ENCODE measurements around the gene LRIG3.

LRIG3 gene

DNA sequence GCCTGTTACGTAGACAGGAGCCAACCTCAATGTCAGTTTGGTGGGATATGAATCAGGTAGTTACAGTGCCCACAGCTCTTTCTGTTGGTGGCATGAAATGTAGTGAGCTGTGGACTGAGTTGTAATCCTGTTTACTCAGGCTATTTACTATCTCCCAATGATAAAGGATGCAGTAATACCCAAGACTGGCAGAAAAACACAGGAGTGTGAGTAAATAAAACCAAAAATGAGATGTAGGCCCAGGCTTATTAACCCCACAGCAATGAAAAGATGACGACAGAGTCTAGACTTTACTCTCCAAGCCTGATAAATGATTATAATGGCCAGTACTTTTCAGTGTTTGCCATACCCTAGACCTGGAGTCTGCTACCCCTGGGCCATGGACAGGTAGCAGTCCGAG, 22.8 kb upstream of the LRIG3 start:
- no peak for TF ChIP-seq GATA1 (IDR thresholded peaks at IDR 0.05; ENCODE audit: low read depth, low read length)
- TF ChIP-seq POLR2A (IDR thresholded peaks at IDR 0.05; ENCODE audit: low read length): no peak
- no peak for DNase-seq

DNA sequence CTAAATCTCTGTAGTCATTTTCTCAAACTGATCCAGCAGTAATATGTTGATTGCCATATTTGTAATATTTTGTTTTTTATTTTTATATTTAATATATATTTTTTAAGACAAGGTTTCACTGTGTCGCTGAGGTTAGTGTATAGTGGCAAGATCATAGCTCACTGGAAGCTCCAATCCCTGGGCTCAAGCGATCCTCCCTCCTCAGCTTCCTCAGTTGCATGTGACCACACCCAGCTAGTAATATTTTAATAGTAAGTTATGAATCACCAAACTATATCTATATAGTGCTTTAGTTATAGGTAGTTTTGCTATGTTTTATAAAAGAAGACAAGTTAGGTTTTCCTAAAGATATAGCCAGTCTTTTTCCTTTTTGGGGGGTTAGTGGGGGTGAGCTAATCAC, 22.0 kb upstream of the LRIG3 start:
- TF ChIP-seq POLR2A (IDR thresholded peaks at IDR 0.05; ENCODE audit: low read length) (no peak), GATA1 (IDR thresholded peaks at IDR 0.05; ENCODE audit: low read depth, low read length) (no peak)
- DNase-seq: no peak

DNA sequence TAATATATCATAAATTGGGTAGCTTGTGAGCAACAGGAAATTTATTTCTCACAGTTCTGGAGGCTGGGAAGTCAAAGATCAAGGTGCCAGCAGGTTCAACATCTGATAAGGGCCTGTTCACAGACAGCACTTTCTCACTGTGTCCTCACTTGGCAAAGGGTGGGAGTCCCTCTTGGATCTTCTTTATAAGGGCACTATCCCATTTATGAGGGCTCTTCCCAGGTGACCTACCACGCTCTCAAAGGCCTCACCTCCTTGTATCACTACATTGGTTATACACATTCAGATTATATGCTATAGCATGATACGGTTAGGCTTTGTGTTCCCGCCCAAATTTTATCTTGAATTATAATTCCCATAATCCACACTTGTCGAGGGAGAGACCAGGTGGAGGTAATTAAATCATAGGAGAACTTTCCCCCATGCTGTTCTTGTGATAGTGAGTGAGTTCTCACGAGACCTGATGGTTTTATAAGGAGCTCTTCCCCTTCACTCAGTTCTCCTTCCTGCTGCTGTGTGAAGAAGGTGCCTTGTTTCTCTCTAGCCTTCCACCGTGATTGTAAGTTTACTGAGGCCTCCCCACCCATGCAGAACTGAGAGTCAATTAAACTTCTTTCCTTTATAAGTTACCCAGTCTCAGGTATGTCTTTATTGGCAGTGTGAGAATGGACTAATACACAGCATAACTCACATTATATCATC, 19.2 kb upstream of the LRIG3 start:
- DNase-seq: no peak
- TF ChIP-seq GATA1 (IDR thresholded peaks at IDR 0.05; ENCODE audit: low read depth, low read length): no peak
- TF ChIP-seq POLR2A (IDR thresholded peaks at IDR 0.05; ENCODE audit: low read length): no peak

DNA sequence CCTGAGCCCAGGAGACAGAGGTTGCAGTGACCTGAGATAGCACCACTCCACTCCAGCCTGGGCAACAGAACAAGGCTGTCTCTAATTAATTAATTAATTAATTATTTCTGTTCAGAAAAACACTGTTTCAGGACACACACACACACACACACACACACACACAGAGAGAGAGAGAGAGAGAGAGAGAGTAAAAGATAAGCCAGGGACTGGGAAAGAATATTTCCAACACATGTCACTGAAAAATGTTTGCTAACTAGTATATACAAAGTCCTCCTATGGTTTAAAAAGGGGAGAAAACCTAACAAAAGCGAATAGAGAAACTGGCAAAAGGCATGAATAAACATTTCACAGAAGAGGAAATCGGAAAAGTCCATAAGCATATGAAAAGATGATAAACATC, 18.1 kb upstream of the LRIG3 start:
- no peak for DNase-seq
- TF ChIP-seq POLR2A (IDR thresholded peaks at IDR 0.05; ENCODE audit: low read length) (no peak), GATA1 (IDR thresholded peaks at IDR 0.05; ENCODE audit: low read depth, low read length) (no peak)

DNA sequence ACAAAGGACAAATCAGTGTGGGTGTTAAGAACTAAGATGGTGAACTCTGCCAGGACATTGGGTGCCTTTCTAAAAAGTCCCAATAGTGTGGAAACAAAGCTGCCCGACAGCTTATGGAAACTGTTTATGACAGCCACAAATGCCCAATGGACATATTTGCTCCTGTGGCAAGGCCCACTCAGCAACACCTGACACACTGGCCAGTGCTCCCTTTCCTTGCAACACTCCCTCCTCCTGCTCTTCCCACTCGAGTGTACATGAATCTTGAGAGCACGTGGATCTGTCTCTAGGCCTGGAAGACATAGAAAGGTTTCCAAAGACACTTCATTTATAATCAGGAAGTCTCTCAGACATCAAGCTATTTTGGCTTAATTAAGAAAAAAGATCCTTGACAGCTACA, 14.2 kb upstream of the LRIG3 start:
- no peak for DNase-seq
- no peak for TF ChIP-seq POLR2A (IDR thresholded peaks at IDR 0.05; ENCODE audit: low read length)
- TF ChIP-seq GATA1 (IDR thresholded peaks at IDR 0.05; ENCODE audit: low read depth, low read length): no peak

DNA sequence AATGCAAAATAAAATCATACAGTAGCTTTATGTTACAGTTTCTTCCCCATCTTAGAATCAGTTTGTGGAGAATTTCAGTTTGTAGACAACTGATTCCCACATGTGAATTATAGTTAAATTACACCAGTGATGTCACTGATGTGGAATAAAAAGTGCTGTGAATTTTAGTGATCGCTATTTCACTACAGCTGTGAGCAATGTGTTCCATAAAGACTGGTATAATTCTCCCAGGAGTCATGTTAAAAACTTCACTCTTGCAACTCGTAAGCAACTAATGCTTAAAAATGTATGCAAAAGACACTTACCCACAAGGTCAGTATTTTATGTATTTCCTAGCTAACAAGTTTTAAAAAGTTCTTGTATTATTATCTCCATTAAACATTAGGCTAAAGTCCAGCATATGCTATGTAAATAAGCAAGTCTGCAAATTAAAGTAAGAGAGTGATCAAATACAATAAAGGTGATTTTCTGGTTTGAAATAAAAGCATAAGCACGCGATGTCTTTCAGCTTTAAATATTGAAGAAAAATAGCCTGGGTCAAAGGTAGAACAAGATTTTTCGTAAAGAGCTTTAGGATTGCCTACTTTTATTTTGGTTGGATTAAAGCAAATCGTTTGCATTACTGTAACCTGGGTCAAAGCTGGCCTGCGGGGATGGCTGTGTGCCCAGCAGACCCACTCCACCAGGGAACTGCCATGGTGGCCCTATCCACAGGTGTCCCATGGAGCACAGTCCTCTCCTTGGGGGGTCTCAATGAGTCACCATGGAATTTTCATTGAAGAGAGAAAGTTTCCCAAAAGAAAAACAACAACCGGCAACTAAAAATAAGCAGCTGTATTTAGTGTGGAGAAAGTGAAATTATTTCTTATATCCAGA, 12.7 kb upstream of the LRIG3 start:
- no peak for DNase-seq
- no peak for TF ChIP-seq POLR2A (IDR thresholded peaks at IDR 0.05; ENCODE audit: low read length)
- no peak for TF ChIP-seq GATA1 (IDR thresholded peaks at IDR 0.05; ENCODE audit: low read depth, low read length)

DNA sequence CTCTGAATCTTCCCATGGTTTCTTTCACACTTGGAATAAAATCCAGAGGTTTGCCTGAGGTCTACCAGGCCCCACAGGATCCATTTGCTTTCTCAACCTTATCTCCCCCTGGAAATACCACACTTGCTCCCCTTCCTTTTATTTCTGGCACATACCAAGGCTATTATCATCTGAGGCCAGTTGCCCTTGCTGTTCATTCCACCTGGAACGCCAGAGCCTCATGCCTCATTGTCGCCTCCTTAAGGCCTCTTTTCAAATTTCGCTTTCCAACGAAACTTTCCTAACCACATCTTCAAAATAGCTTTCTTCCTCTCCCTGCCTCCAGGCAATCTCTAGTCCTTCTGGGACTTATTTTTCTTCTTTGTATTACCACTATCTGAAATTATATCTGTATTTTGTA, 11.2 kb upstream of the LRIG3 start:
- no peak for TF ChIP-seq GATA1 (IDR thresholded peaks at IDR 0.05; ENCODE audit: low read depth, low read length)
- TF ChIP-seq POLR2A (IDR thresholded peaks at IDR 0.05; ENCODE audit: low read length): no peak

DNA sequence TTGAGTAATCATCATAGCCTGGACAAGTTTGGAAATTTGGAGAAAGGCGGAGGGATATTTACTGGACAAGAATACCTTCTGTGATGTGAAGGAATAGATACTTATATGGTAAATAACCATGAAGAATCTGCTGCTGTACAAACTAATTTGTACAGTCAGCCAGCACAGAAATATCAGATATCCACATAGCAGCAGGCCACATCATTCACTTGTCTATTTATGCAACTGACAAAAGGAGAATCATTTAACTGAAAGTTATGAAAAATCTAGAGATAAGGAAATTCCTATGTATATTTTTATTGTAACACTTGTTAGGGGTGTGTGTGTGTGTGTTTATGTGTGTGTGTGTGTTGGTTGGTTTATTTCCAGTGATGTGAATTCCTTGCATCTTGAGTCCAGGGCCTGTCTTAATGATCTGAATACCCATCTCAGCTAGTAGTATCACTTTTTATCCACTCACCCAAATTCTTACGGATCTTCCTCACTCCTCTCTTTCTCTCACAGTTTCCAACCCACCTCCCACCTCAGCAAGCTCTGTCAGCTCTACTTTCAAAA, 10.5 kb upstream of the LRIG3 start:
- no peak for DNase-seq
- TF ChIP-seq POLR2A (IDR thresholded peaks at IDR 0.05; ENCODE audit: low read length) (no peak), GATA1 (IDR thresholded peaks at IDR 0.05; ENCODE audit: low read depth, low read length) (no peak)

More for the DNA sequence above, 11.2 kb upstream of the LRIG3 start:
- no peak for DNase-seq

DNA sequence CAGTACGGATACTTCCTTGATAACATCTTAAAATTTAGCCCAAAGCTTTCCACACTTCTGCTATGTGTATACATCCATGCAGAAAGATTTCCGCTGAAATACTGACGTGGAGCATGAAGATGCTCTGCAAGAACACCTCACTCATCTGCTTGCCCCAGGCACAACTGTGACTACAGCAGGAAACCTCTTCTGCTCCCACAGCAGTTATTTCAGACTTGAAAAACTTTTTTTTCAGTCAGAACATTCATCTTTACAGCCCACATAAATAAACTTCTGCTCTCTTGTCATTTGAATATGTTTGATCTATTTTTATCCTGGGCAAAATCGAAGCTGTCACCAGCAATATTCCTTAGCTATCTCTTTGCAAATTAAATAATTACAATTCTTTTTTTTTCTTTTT, 6.8 kb upstream of the LRIG3 start:
- DNase-seq: no peak
- TF ChIP-seq POLR2A (IDR thresholded peaks at IDR 0.05; ENCODE audit: low read length) (no peak), GATA1 (IDR thresholded peaks at IDR 0.05; ENCODE audit: low read depth, low read length) (no peak)

DNA sequence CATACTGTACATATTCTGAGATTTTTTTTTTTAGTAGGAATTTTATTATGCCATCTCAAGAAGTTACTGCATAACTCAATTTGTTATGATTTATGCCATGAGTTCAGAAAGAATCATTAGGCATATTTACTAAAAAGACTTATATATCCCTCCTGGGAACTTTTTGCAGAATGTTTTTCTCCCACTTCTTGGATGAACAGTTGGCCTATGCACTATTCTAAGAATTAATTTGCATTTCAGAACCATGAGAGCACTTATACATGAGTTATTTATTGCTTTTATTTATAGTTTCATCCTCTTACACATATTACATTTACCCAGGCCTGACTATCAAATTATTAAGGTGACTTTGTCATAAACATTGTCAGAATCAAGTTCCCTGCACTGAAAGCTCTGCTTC, 6.3 kb upstream of the LRIG3 start:
- no peak for DNase-seq
- no peak for TF ChIP-seq POLR2A (IDR thresholded peaks at IDR 0.05; ENCODE audit: low read length)
- TF ChIP-seq GATA1 (IDR thresholded peaks at IDR 0.05; ENCODE audit: low read depth, low read length): no peak

DNA sequence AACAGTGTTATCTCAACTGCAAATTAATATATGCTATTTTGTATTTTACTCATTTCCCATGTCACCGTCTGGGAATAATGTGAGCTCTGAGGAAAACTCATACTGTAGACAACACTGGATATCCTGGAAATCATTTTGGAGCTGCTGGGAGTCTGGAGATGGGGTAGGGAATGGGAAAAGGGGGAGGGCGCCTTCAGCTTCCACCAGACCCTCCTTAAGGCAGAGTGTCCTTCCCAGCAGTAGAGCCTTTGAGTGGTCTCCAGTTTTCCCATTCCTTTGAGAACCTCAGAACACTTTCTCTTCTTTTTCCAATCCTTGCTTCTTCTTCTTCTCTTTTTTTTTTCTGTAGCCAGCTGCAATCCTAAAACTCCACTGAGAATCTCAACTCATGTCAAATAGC, 5.4 kb upstream of the LRIG3 start:
- TF ChIP-seq GATA1 (IDR thresholded peaks at IDR 0.05; ENCODE audit: low read depth, low read length): no peak
- TF ChIP-seq POLR2A (IDR thresholded peaks at IDR 0.05; ENCODE audit: low read length): no peak
- DNase-seq: no peak

DNA sequence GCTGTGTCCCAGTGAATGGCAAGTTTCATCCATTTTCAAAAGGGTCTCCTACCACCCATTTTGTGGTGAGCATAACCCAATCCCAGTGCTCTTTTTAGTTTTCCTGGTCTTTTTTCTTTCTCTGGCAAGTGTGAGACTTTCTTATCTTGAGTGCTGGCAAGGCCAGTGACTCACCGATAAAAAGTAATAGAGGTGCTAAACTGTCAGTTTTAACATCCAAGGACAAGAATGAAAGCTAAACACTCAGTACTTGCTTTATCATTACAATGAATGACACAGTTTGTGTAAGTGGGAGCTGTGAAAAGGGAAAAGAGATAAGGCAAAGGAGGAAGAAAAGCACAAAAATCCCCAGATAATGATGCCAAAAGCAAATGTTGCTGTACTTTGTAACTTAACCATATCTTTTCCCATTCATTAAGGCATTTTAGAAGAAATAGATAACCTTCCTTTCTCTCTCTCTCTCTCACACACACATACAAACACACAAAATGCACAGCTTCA, 4.9 kb upstream of the LRIG3 start:
- DNase-seq: peak; percentile 24 to 64
- TF ChIP-seq POLR2A (IDR thresholded peaks at IDR 0.05; ENCODE audit: low read length) (no peak), GATA1 (IDR thresholded peaks at IDR 0.05; ENCODE audit: low read depth, low read length) (no peak)

DNA sequence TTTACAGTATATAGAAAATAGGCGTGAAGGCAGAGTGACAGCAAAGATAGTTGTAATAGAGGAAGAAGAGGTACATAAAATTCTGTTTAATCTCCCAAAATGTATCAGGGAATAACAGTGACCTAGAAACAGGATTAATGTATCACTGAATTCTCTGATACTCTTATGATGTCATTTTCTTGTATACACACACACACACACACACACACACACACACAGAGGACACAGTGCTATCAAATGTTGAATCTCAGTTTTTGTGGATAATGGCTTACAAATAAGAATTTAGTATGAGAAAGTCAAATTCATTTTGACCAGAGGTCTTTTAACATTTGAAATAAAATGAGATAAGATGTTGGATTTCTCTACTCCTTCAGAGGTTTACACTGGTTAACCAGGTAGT, 4.3 kb upstream of the LRIG3 start:
- DNase-seq: no peak
- TF ChIP-seq POLR2A (IDR thresholded peaks at IDR 0.05; ENCODE audit: low read length) (no peak), GATA1 (IDR thresholded peaks at IDR 0.05; ENCODE audit: low read depth, low read length) (no peak)

DNA sequence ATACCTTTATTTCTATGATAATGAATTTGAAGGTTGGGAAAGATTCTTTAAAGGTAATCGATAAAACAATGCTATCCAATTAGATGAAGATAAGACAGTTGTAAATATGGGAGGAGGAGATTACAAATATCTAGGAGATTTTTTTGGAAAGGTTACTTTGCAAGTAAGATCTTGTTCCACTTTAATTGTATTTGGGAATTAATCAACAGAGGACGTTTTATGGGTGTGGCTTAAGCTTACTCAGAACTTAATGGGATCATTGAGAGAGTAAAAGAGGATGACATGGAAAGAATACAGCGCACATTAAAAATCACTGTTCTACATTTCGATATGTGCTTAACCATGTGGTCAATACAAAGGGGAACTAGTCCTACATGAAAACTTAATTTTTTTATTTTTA, 3.5 kb upstream of the LRIG3 start:
- TF ChIP-seq POLR2A (IDR thresholded peaks at IDR 0.05; ENCODE audit: low read length): no peak
- no peak for TF ChIP-seq GATA1 (IDR thresholded peaks at IDR 0.05; ENCODE audit: low read depth, low read length)
- no peak for DNase-seq

Data from erythroblast (primary cell).